PFSK-1 (cell line): ENCODE measurements around the gene YIF1B.

Experiments
- FOXP2 ChIP-seq: optimal IDR thresholded peaks from 2 replicates; pipeline ENCODE3; 2011; ENCODE audit warnings: borderline replicate concordance, control low read depth, inconsistent platforms; ENCODE audit not compliant: insufficient read depth; ENCODE audit errors: extremely low read length, extremely low read depth
- POLR2AphosphoS5 ChIP-seq: IDR thresholded peaks from 2 replicates; pipeline ENCODE4 v1.6.1; 2012; ENCODE audit warnings: low read depth, mild to moderate bottlenecking, control low read depth, low read length, moderate library complexity
- SIN3A ChIP-seq: IDR thresholded peaks from 2 replicates; pipeline ENCODE4 v1.6.1; 2012; ENCODE audit warnings: mild to moderate bottlenecking, low read length, moderate library complexity, borderline replicate concordance; ENCODE audit not compliant: insufficient read depth
- TAF1 ChIP-seq: IDR thresholded peaks from 2 replicates; pipeline ENCODE4 v1.6.1; 2012; ENCODE audit warnings: low read length, control low read depth, borderline replicate concordance; ENCODE audit not compliant: insufficient read depth
- TF ChIP-seq, protein P1 (sequence below), 2 experiments: IDR thresholded peaks; 2 replicates each; pipeline versions ENCODE4 v1.6.1 to v1.8.0; 2011 to 2012; ENCODE audit warnings: low read depth in 2 of 2, low read length in 2 of 2, control low read depth in 1 of 2, inconsistent platforms in 1 of 2, mild to moderate bottlenecking in 1 of 2, moderate library complexity in 1 of 2; ENCODE audit not compliant: insufficient read depth in 1 of 2

YIF1B gene

DNA sequence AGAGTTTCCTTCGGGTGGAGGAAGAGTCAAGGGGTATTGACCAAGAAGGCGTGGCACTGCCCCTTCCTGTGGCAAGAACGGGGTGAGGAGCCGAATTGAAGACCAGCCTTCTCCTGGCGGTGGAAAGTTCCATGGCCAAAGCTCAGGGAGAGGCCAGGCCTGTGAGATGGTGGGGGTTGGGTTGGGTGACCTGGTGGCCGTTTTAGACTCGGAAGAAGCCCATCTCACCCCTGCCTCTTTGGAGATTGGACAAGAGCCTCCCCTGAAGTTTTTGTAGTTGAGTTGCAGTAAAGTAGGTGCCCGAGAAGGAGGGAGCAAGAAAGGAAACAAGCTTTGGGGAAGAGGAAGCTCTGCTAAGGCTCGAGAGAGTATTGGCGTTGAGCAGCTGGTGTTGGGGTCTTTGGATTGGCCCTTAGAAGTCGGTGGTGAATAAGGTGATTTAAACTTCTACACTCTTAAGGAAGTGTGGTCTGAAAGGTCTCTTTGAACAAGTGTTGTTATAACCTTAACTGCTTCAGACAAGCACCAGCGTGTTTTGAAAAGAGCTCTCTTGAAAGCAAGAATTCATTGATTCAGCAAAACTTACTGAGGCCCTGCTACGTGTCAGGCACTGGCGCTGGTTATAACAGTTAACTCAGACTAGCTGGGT lies 50.4 kb downstream of the YIF1B start:
- TF ChIP-seq, protein P1, sequence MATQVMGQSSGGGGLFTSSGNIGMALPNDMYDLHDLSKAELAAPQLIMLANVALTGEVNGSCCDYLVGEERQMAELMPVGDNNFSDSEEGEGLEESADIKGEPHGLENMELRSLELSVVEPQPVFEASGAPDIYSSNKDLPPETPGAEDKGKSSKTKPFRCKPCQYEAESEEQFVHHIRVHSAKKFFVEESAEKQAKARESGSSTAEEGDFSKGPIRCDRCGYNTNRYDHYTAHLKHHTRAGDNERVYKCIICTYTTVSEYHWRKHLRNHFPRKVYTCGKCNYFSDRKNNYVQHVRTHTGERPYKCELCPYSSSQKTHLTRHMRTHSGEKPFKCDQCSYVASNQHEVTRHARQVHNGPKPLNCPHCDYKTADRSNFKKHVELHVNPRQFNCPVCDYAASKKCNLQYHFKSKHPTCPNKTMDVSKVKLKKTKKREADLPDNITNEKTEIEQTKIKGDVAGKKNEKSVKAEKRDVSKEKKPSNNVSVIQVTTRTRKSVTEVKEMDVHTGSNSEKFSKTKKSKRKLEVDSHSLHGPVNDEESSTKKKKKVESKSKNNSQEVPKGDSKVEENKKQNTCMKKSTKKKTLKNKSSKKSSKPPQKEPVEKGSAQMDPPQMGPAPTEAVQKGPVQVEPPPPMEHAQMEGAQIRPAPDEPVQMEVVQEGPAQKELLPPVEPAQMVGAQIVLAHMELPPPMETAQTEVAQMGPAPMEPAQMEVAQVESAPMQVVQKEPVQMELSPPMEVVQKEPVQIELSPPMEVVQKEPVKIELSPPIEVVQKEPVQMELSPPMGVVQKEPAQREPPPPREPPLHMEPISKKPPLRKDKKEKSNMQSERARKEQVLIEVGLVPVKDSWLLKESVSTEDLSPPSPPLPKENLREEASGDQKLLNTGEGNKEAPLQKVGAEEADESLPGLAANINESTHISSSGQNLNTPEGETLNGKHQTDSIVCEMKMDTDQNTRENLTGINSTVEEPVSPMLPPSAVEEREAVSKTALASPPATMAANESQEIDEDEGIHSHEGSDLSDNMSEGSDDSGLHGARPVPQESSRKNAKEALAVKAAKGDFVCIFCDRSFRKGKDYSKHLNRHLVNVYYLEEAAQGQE (IDR thresholded peaks at IDR 0.05; ENCODE audit: insufficient read depth in 1 of 2, low read depth in 2 of 2, low read length in 2 of 2): no peak
- no peak for TF ChIP-seq POLR2AphosphoS5
- no peak for TF ChIP-seq SIN3A
- TF ChIP-seq FOXP2: no peak
- TF ChIP-seq TAF1: no peak

DNA sequence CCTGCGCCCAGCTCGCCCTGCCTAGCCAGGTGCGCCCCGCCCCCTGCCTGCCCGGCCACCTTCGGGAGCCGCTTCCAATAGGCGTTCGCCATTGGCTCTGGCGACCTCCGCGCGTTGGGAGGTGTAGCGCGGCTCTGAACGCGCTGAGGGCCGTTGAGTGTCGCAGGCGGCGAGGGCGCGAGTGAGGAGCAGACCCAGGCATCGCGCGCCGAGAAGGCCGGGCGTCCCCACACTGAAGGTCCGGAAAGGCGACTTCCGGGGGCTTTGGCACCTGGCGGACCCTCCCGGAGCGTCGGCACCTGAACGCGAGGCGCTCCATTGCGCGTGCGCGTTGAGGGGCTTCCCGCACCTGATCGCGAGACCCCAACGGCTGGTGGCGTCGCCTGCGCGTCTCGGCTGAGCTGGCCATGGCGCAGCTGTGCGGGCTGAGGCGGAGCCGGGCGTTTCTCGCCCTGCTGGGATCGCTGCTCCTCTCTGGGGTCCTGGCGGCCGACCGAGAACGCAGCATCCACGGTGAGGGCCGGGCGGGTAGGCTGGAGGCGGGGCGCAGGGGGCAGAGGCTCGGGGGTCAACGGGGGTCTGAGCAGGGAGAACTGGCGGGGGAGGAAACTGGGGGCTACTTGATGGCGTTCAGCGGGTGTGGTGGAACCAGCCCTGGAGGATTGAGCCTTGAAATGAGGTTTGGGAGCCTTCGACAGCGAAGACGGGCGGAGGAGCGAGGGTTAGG lies 51.1 kb downstream of the YIF1B start, which contains the start of gene SPINT2:
TSS of gene SPINT2 (plus strand) at position 88 of the 727 bp plus-strand sequence. CDS start at position 408, 320 bp downstream.
- TF ChIP-seq, protein P1 (IDR thresholded peaks at IDR 0.05; ENCODE audit: insufficient read depth in 1 of 2, low read depth in 2 of 2, low read length in 2 of 2): no peak
- TF ChIP-seq TAF1: no peak
- no peak for TF ChIP-seq SIN3A
- TF ChIP-seq FOXP2: no peak
- no peak for TF ChIP-seq POLR2AphosphoS5

DNA sequence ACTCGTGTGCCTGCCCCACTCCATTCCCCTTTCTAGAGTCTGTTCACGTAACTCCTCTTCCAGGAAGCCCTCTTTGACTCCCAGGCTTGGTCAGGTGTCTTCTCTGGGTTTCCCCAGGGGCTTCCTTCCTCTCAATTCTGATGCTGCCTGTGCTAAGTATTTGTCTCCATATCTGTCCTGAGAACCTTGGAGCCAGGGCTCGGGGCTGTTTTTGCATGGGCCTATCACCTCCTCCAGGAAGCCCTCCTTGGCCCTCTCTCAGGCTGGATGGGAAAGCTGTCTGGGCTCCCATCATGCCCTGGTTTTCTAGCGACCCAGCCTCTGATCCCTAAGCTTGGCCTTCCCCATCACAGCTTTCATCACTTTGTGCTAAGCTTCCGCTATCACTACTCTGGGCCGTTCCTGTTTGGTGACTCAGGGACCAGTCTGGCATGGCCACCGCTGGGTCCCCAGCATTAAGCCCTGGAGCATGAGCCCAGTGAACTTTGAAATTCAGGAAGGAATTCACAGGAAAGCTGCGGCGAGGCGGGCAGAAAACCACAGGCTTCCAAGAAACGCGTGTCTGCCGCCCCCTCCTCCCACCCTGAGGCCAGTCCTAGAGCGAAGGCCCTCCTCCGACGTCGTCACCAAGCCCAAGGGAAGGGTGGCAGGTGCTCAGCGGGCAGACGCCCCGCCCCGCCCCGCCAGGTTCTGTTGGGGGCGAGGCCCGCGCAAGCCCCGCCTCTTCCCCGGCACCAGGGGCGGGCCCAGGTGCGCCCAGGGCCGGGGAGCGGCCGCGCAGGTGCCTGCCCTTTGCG lies 51.9 kb downstream of the YIF1B start:
- TF ChIP-seq, protein P1 (IDR thresholded peaks at IDR 0.05; ENCODE audit: insufficient read depth in 1 of 2, low read depth in 2 of 2, low read length in 2 of 2): no peak
- TF ChIP-seq TAF1 (no peak), SIN3A (no peak)

DNA sequence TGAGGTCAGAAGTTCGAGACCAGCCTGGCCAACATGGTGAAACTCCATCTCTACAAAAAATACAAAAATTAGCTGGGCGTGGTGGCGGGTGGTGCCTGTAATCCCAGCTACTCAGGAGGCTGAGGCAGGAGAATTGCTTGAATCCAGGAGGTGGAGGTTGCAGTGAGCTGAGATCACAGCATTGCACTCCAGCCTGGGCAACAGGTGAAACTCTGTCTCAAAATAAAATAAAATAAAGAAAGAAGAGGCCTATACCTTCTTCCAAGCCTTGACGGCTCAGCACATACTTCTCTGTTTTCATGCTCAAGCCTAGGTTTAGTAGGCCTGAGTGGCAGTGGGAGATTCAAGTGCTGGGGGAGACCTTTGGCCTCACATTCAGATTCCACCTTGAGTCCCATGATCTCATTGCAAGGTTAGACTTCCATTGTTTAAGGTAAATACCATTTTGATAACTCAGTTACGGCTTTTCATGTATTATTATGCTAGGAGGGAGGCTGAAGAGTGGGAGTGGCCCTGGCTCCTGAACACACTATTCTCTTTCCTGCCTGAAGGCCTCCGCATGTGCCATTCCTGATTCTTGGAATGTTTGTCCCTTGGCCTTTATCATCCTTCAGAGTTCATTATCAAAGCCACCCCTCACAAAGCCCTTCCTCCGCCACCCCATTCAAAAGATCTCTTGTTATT lies 53.0 kb downstream of the YIF1B start:
- TF ChIP-seq POLR2AphosphoS5: no peak
- no peak for TF ChIP-seq TAF1
- TF ChIP-seq, protein P1 (IDR thresholded peaks at IDR 0.05; ENCODE audit: insufficient read depth in 1 of 2, low read depth in 2 of 2, low read length in 2 of 2): no peak
- no peak for TF ChIP-seq SIN3A
- TF ChIP-seq FOXP2: no peak
